Hippocampal formation (tissue), 2 donors: ENCODE data around the gene KRTAP22-2.

Experiments
- DNase-seq, 2 donors: peaks; one replicate each; lab custom pipeline; 2025; lab: John Stamatoyannopoulos, UW

The KRTAP22-2 gene

DNA sequence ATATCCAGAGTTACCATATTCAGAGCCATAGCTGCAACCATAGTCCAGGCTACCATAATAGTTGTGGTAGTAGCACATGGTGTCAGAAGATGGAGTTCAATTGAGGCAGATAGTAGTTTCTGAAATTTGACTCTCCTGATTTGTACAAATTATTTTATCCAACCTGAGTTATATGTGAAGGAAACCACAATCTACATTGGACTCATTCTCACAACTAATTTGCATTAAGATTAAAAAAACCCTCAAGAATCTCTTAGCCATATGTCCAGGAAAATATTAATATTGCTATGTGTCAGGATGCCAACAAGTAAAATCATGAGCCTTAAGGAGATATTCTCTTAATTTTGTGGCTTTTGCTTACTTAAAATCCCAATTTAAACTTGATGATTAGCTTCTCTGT is at the start of gene KRTAP22-2:
TSS of gene KRTAP22-2 (minus strand) at position 101 of the 400 bp plus-strand sequence.
- no peak for DNase-seq

DNA sequence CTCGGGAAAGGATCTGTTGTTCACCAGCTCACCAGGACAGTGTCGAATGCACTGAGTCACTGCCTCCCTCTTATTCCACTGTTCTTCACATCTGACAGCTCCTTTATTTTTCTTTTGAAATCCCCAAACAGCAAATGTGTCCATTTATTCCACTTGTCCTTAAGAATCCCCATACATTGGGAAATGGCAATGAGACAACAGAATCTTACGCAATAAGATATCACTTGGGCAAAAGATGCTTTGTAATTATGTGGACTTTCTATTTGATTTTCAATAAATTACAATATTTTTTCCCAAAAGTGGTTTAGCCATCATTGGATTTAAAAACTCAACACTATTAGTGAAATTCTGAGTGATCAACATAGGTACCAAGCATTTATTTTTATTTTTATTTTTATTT is 48.5 kb upstream of the KRTAP22-2 start:
- no peak for DNase-seq

GRCh38 chr21:30634906-30635305 is 44.7 kb upstream of the KRTAP22-2 start, which contains the start of gene KRTAP20-2:
Gene KRTAP20-2, plus strand, starts transcription at chr21:30635206. Its CDS starts 58 bp downstream, at chr21:30635264.
- no peak for DNase-seq

DNA sequence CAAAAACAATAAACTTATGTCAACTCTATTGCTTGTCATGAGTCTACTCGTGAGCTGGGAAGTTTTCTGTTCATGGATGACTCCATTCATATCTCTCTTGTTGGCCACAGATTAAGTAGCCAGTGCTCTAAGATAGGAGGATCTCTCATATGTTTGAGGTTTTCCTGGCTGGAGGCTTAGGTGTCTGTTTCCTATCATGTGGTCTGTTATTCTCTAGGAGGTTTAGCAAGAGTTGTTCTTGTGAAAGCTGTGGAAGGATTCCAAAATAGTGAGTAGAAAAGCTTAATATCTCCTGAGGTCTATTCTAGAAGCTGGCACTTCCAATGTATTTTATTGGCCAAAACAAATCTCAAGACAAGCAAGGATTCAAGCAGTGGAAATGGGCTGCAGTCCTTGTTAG is 39.0 kb upstream of the KRTAP22-2 start:
- DNase-seq: no peak

- no peak for DNase-seq
Observed at GRCh38 chr21:30628109-30628508, 37.9 kb upstream of the KRTAP22-2 start.

- DNase-seq: no peak
Observed at GRCh38 chr21:30625449-30626165, 35.4 kb upstream of the KRTAP22-2 start.

DNA sequence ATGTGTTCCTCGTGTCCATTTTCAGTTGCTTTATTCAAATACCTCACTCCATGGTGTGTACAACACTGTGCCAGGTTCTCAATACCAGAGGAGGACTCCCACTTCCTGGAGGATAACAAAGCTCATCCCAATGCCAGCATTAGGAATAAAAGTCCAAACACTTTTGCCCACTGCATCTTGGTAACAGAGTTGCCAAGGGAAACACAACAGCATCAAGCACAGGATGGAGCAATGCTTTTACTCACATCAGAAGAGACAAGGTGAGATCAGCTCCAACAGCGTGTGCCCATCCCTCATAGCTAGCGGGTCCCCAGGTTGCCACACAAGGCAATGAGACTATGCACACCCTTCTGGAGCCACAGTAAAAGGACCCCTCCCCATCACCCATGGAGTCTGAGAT is 33.2 kb upstream of the KRTAP22-2 start:
- no peak for DNase-seq

DNA sequence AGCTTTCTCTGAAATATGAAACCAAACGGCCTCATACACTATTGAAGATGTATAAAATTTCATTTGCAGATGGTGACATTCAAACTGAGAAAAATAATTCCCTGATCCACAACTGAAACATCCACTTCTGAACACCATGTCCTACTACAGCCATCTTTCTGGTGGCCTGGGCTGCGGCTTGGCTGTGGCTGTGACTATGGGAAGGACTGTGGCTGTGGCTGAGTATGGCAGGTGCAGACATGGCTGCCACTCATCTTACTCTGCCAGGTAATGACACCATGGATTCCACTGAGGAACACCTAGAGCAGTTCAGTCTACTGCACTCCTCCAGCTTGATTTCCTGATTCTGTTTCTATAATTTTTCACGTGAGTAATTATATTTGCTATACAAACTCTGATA is 30.3 kb upstream of the KRTAP22-2 start, which contains the start of gene KRTAP20-4:
TSS of gene KRTAP20-4 (plus strand) at position 106 of the 400 bp plus-strand sequence.
- no peak for DNase-seq

- no peak for DNase-seq
Observed at GRCh38 chr21:30620080-30620479, 29.9 kb upstream of the KRTAP22-2 start.

DNA sequence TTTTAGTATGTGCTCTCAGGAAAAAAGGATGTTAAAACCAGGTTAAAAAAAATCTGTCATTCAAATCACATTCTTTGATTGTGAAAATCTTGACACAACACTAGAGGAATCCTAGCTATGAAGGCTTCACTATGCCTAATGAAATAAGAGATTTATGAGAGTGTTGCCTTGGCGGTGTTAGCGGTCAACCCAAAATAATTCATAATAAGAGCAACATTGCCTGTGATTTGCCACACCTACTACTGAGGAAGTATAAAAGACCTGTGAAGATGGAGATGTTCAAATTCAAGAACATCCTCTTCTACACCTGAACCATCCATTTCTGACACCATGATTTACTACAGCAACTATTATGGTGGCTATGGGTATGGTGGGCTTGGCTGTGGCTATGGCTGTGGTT is 25.9 kb upstream of the KRTAP22-2 start, which contains the start of gene KRTAP20-1:
TSS of gene KRTAP20-1 (plus strand) at position 301 of the 400 bp plus-strand sequence. CDS start at position 331, 30 bp downstream.
- no peak for DNase-seq

DNA sequence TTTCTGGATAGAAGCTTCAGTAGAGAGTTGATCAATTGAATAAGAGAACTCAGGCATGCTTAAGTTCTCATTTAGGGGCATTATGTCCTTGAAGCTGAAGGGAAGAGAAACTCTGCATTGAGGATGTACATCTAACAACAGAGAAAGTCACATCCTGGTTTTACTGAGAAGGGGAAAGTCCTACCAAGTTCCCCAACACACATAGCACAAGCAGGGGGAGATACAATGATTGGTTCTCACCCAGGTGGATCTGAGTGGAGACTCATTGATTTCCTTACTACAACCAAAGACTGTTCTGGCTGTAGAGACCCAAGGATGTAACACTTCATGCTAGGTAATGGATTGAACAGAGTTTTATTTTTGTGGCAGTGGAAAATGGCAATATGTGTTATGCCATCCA is 25.0 kb upstream of the KRTAP22-2 start:
- DNase-seq: no peak

DNA sequence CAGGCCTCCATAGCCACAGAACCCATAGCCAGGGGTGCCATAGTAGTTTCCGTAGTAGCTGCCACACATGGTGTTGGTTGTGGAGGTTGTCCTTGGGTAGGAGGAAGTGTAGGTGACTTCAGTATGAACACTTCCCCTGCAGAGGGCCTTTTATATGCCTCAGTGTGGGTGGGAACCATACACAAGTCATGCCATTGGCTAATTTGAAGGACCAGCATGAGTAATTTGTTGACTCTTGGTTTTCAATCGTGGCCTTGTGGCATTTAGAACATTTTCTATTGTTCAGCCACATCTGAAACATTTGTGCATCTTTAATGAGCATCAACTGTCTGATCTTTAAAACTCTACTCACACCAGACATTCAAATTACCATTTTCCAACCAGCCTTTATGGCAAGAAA is 23.6 kb upstream of the KRTAP22-2 start, which contains the start of gene KRTAP6-1:
TSS of gene KRTAP6-1 (minus strand) at position 95 of the 400 bp plus-strand sequence. CDS start at position 69, 26 bp downstream.
- no peak for DNase-seq

- DNase-seq: no peak
Observed at GRCh38 chr21:30612132-30612531, 21.9 kb upstream of the KRTAP22-2 start.

- no peak for DNase-seq
Observed at GRCh38 chr21:30605968-30606367, 15.8 kb upstream of the KRTAP22-2 start.

GRCh38 chr21:30600787-30601186 is 10.6 kb upstream of the KRTAP22-2 start, which contains the start of gene KRTAP22-1:
Gene KRTAP22-1, plus strand, starts transcription at chr21:30601087.
- DNase-seq: no peak

GRCh38 chr21:30598802-30599201 is 8.6 kb upstream of the KRTAP22-2 start, which contains the start of gene KRTAP6-2:
Gene KRTAP6-2, minus strand, starts transcription at chr21:30598902. Its CDS starts 28 bp downstream, at chr21:30598874.
- DNase-seq: no peak

DNA sequence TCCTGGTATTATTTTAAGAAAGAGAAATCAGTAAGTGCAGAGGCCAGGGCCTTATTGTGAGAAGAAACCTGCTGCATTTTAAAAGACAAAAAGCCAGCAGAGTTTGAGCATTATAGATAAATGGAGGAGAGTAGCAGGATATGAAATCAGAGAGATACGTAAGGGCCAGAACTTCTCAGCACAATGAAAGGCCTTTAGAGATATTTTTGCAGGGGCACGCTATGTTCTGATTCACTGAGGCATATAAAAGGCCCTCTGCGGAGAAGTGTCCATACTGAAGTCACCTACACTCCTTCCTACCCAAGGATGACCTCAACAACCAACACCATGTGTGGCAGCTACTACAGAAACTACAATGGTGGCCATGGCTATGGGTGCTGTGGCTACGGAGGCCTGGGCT is 1.9 kb upstream of the KRTAP22-2 start, which contains the start of gene KRTAP6-3:
TSS of gene KRTAP6-3 (plus strand) at position 301 of the 400 bp plus-strand sequence. CDS start at position 307, 6 bp downstream.
- DNase-seq: no peak

- no peak for DNase-seq
Observed at GRCh38 chr21:30582870-30583269, 7.3 kb downstream of the KRTAP22-2 start.

- DNase-seq: no peak
Observed at GRCh38 chr21:30580132-30580531, 10.1 kb downstream of the KRTAP22-2 start.

DNA sequence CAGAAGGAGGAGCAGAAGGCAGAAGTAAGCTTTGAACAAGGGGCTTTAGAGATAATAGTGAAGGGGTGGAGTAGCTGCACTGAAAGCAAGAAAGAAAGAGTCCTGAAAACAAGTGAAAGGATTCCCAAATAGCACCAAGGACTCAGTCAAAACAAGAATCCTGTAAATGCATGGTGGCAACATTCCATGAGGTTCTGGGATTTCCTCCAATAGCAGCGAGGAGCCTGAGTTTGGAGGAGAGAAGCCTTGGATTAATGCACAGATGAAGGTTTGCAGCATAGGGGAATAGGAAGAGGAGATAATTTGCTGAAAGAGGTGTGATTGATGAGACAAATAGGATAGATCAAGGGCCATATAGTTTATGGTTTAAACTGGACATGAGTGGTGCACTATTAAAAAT is 10.9 kb downstream of the KRTAP22-2 start:
- DNase-seq: no peak

GRCh38 chr21:30577766-30578165 is 12.4 kb downstream of the KRTAP22-2 start:
- no peak for DNase-seq

DNA sequence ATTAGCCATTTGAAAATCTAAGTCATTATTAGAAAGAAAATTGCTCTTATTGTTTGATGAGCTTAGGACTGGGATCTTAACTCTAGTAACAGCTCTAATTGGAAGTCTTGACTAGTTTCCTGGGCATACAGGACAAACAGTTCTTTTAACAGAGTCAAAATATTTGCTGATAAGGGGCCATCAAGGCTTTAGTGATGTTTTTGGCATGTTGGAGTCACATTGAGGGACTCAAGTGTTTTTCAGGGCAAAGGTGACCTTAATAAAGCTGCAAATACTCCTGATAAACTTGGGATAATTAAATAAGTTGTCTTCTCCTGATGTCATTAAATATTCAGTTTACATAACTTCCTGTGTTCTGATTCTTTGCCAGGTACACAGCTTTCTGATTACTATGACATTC is 22.6 kb downstream of the KRTAP22-2 start:
- DNase-seq: no peak

DNA sequence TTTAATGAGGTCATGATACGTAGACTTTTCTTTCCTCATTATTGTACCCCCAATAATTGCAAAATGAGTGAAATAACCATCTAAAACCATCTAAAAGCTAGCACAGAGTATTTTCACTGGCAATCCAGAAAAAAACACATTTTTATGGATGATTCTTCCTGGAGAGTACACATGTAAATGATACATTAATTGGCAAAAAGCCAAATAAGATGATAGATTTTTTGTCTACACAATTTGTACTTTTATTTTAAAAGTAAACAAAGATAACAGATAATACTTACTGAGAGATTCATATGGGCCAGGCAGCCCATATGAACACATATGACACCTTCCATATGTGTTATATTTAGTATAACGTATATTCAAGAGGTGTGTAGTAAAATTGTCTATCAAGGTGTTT is 26.6 kb downstream of the KRTAP22-2 start:
- no peak for DNase-seq
